IMR-90 (cell line): ENCODE measurements around the gene ERG. TPM values are rescaled to one million over a fixed set of nuclear protein-coding genes. Genes with fewer than 3 reads are reported as not detected.

Experiments used
- ATAC-seq: fragments of 200-7000 bp; cut with Tn5 transposase; 2 replicates; pipeline ENCODE4 v1.9.1; 2020; ENCODE audit warnings: low read depth, mild to moderate bottlenecking, moderate library complexity
- BruUV-seq: library from RNA; stranded (reverse); fragments of 400-500 nt; replicated peaks from 2 replicates; lab custom pipeline; 2021; lab: Mats Ljungman, UMichigan
- CTCF ChIA-PET: fragments of 300-600 bp; formaldehyde crosslinking; extraction: SDS; loops from one replicate; lab custom pipeline; 2021; ENCODE audit warnings: antibody characterized with exemption; lab: Yijun Ruan, JAX
- POLR2A ChIA-PET: fragments of 300-600 bp; sonication (Branson Sonifier 250); formaldehyde crosslinking; loops from one replicate; lab custom pipeline; 2022; ENCODE audit warnings: antibody characterized with exemption; ENCODE audit not compliant: unreplicated experiment; lab: Charles Lee
- DNase-seq: peaks from one replicate; pipeline ENCODE4 v3.0.0; 2013
- H2AFZ ChIP-seq: replicated peaks from 2 replicates; pipeline ENCODE3; 2013; ENCODE audit warnings: low read length, mild to moderate bottlenecking; ENCODE audit not compliant: poor library complexity
- H2AK5ac ChIP-seq: 2 replicates; pipeline ENCODE4 v1.6.1; 2013; ENCODE audit warnings: low read depth, low read length, inconsistent platforms
- H2AK9ac ChIP-seq: replicated peaks from 2 replicates; pipeline ENCODE3; 2013; ENCODE audit warnings: mild to moderate bottlenecking, low read depth, low read length, moderate library complexity; ENCODE audit not compliant: poor library complexity
- H2BK120ac ChIP-seq: 2 replicates; pipeline ENCODE4 v1.6.1; 2013; ENCODE audit warnings: low read depth, low read length, inconsistent platforms
- H2BK15ac ChIP-seq: 3 replicates; pipeline ENCODE4 v1.6.1; 2013; ENCODE audit warnings: low read depth, low read length, inconsistent platforms
- H2BK20ac ChIP-seq: 2 replicates; pipeline ENCODE4 v1.6.1; 2013; ENCODE audit warnings: low read depth, mild to moderate bottlenecking, inconsistent platforms, low read length, moderate library complexity
- H2BK5ac ChIP-seq: 2 replicates; pipeline ENCODE4 v1.6.1; 2013; ENCODE audit warnings: mild to moderate bottlenecking, low read depth, low read length, inconsistent platforms; ENCODE audit not compliant: poor library complexity, severe bottlenecking
- H3K14ac ChIP-seq: replicated peaks from 2 replicates; pipeline ENCODE4 v1.6.1; 2013; ENCODE audit warnings: low read depth, low read length, inconsistent platforms
- H3K18ac ChIP-seq: 2 replicates; pipeline ENCODE4 v1.6.1; 2013; ENCODE audit warnings: low read depth, low read length, control low read depth
- H3K23ac ChIP-seq: 2 replicates; pipeline ENCODE4 v1.6.1; 2013; ENCODE audit warnings: low read depth, low read length, inconsistent platforms
- H3K27ac ChIP-seq: 2 replicates; pipeline ENCODE4 v1.5.1; 2013; ENCODE audit warnings: mild to moderate bottlenecking, control low read depth, low read length; ENCODE audit not compliant: insufficient read depth
- H3K27me3 ChIP-seq: 2 replicates; pipeline ENCODE4 v1.6.1; 2013; ENCODE audit warnings: low read length; ENCODE audit not compliant: control insufficient read depth, insufficient read depth
- H3K36me3 ChIP-seq: 2 replicates; pipeline ENCODE4 v1.6.1; 2013; ENCODE audit warnings: low read length, mixed read lengths; ENCODE audit not compliant: control insufficient read depth, insufficient read depth
- H3K4ac ChIP-seq: 2 replicates; pipeline ENCODE4 v1.6.1; 2013; ENCODE audit warnings: low read depth, low read length, inconsistent platforms
- H3K4me1 ChIP-seq: 2 replicates; pipeline ENCODE4 v1.6.1; 2013; ENCODE audit warnings: low read length, mixed read lengths; ENCODE audit not compliant: control insufficient read depth, insufficient read depth
- H3K4me2 ChIP-seq: 2 replicates; pipeline ENCODE4 v1.6.1; 2013; ENCODE audit warnings: low read depth, mild to moderate bottlenecking, control low read depth, low read length, moderate library complexity
- H3K4me3 ChIP-seq: 2 replicates; pipeline ENCODE4 v1.5.1; 2013; ENCODE audit warnings: low read depth, mild to moderate bottlenecking, control low read depth, low read length, moderate library complexity; ENCODE audit not compliant: insufficient read depth
- H3K56ac ChIP-seq: 2 replicates; pipeline ENCODE4 v1.6.1; 2013; ENCODE audit warnings: low read length, inconsistent platforms; ENCODE audit not compliant: insufficient read depth; ENCODE audit errors: extremely low read depth
- H3K79me1 ChIP-seq, 2 experiments: 2 replicates each; pipeline ENCODE4 v1.6.1; 2013; ENCODE audit warnings: low read length in 2 of 2, inconsistent platforms in 1 of 2, low read depth in 1 of 2
- H3K9ac ChIP-seq: 2 replicates; pipeline ENCODE4 v1.6.1; 2013; ENCODE audit warnings: low read depth, low read length, control low read depth
- H3K9me1 ChIP-seq: 2 replicates; pipeline ENCODE4 v1.6.1; 2013; ENCODE audit warnings: low read length, inconsistent platforms; ENCODE audit not compliant: insufficient read depth
- H3K9me3 ChIP-seq: 2 replicates; pipeline ENCODE4 v1.6.1; 2013; ENCODE audit warnings: low read length; ENCODE audit not compliant: control insufficient read depth, insufficient read depth
- H4K20me1 ChIP-seq: 2 replicates; pipeline ENCODE4 v1.6.1; 2013; ENCODE audit warnings: low read length, inconsistent platforms; ENCODE audit not compliant: insufficient read depth
- H4K5ac ChIP-seq: 2 replicates; pipeline ENCODE4 v1.6.1; 2013; ENCODE audit warnings: mild to moderate bottlenecking, low read depth, low read length, control low read depth
- H4K8ac ChIP-seq, 2 experiments: 2 replicates each; pipeline ENCODE4 v1.6.1; 2013; ENCODE audit warnings: low read depth in 2 of 2, low read length in 2 of 2, control low read depth in 1 of 2, inconsistent platforms in 1 of 2
- H4K91ac ChIP-seq: 2 replicates; pipeline ENCODE4 v1.6.1; 2013; ENCODE audit warnings: low read depth, low read length, inconsistent platforms; ENCODE audit not compliant: insufficient read depth
- BHLHE40 ChIP-seq: fragments of 150-350 bp; IDR thresholded peaks from 2 replicates; pipeline ENCODE4 v1.6.1; 2016; ENCODE audit warnings: mild to moderate bottlenecking, low read depth, low read length
- CEBPB ChIP-seq: IDR thresholded peaks from 2 replicates; pipeline ENCODE4 v1.6.1; 2012; ENCODE audit warnings: low read depth, low read length, improper control_type of control experiment
- CHD1 ChIP-seq: IDR thresholded peaks from 2 replicates; pipeline ENCODE4 v1.6.1; 2012; ENCODE audit warnings: low read depth, low read length, improper control_type of control experiment
- FOS ChIP-seq: fragments of 150-350 bp; IDR thresholded peaks from 2 replicates; pipeline ENCODE4 v1.6.1; 2016; ENCODE audit warnings: low read depth, low read length
- MAFK ChIP-seq: IDR thresholded peaks from 2 replicates; pipeline ENCODE4 v1.6.1; 2012; ENCODE audit warnings: low read depth, low read length, improper control_type of control experiment
- MAZ ChIP-seq: IDR thresholded peaks from 2 replicates; pipeline ENCODE4 v1.6.1; 2012; ENCODE audit warnings: low read depth, mild to moderate bottlenecking, low read length, improper control_type of control experiment, moderate library complexity, borderline replicate concordance
- MXI1 ChIP-seq: IDR thresholded peaks from 2 replicates; pipeline ENCODE4 v1.6.1; 2012; ENCODE audit warnings: low read depth, mild to moderate bottlenecking, low read length, moderate library complexity, borderline replicate concordance
- NFE2L2 ChIP-seq: fragments of 150-350 bp; IDR thresholded peaks from 2 replicates; pipeline ENCODE4 v1.6.1; 2016; ENCODE audit warnings: low read depth, mild to moderate bottlenecking, low read length
- POLR2A ChIP-seq: IDR thresholded peaks from 2 replicates; pipeline ENCODE4 v1.6.1; 2012; ENCODE audit warnings: mild to moderate bottlenecking, low read depth, low read length
- RAD21 ChIP-seq: IDR thresholded peaks from 2 replicates; pipeline ENCODE4 v1.6.1; 2012; ENCODE audit warnings: low read length, improper control_type of control experiment
- RCOR1 ChIP-seq: IDR thresholded peaks from 2 replicates; pipeline ENCODE4 v1.6.1; 2012; ENCODE audit warnings: mild to moderate bottlenecking, low read length, improper control_type of control experiment; ENCODE audit not compliant: insufficient replicate concordance
- RFX5 ChIP-seq: IDR thresholded peaks from 2 replicates; pipeline ENCODE4 v1.8.0; 2012; ENCODE audit warnings: low read depth, mild to moderate bottlenecking, low read length, moderate library complexity
- SMC3 ChIP-seq: fragments of 150-350 bp; IDR thresholded peaks from 2 replicates; pipeline ENCODE4 v1.6.1; 2016; ENCODE audit warnings: low read depth, mild to moderate bottlenecking, antibody characterized with exemption, low read length, moderate library complexity
- WGBS, 2 experiments: methylation state at CpG; one replicate each; pipeline versions ENCODE4 v1.1.5 to v1.1.7; 2013; ENCODE audit warnings: missing lambda C conversion rate in 2 of 2; ENCODE audit not compliant: insufficient read length in 1 of 2; ENCODE audit errors: extremely low coverage in 2 of 2; 5-methylcytosine and 5-hydroxymethylcytosine counted together
- dilution Hi-C: fragments of 300-500 bp; cut with HindIII; formaldehyde crosslinking; loops from one replicate; pipeline ENCODE4 v1.14.3; 2018; ENCODE audit warnings: low sequenced_read_pairs; ENCODE audit not compliant: unreplicated experiment
- in situ Hi-C: fragments of 300-500 bp; cut with MboI; formaldehyde crosslinking; loops from 3 replicates; pipeline ENCODE4 v1.14.3; 2019; ENCODE audit warnings: low sequenced_read_pairs, inconsistent platforms, mixed read lengths
- intact Hi-C: fragments of 100-400 bp; cut with micrococcal nuclease; formaldehyde crosslinking; loops from 2 replicates; pipeline ENCODE4 v1.10.0; 2022
- polyA plus RNA-seq, 3 experiments: library from polyadenylated mRNA; depleted of rRNA; stranded (reverse); fragments of >200 nt; gene quantifications; 2 replicates each; pipeline ENCODE4 v1.2.3, GENCODE V29; 2012; ENCODE audit warnings: low replicate concordance in 1 of 3
- total RNA-seq: library from RNA; depleted of rRNA; stranded (reverse); fragments of >200 nt; gene quantifications from 2 replicates; pipeline ENCODE4 v1.2.3, GENCODE V29; 2012
- TF ChIP-seq, protein P1 (sequence below): fragments of 150-350 bp; IDR thresholded peaks from 2 replicates; pipeline ENCODE4 v1.6.1; 2017; ENCODE audit warnings: mild to moderate bottlenecking, antibody characterized with exemption, low read length, low read depth
- TF ChIP-seq, protein P2 (sequence below): conservative IDR thresholded peaks from 2 replicates; pipeline ENCODE4 v1.5.1; 2012; ENCODE audit warnings: mild to moderate bottlenecking, low read depth, low read length, improper control_type of control experiment
- TF ChIP-seq, protein P3 (sequence below): fragments of 150-350 bp; IDR thresholded peaks from 2 replicates; pipeline ENCODE4 v1.6.1; 2016; ENCODE audit warnings: low read depth, mild to moderate bottlenecking, low read length, moderate library complexity, borderline replicate concordance

The ERG gene
- total and polyA plus RNA-seq, 2 of the 4 experiments (the other 2 are of a cell fraction): not detected

DNA sequence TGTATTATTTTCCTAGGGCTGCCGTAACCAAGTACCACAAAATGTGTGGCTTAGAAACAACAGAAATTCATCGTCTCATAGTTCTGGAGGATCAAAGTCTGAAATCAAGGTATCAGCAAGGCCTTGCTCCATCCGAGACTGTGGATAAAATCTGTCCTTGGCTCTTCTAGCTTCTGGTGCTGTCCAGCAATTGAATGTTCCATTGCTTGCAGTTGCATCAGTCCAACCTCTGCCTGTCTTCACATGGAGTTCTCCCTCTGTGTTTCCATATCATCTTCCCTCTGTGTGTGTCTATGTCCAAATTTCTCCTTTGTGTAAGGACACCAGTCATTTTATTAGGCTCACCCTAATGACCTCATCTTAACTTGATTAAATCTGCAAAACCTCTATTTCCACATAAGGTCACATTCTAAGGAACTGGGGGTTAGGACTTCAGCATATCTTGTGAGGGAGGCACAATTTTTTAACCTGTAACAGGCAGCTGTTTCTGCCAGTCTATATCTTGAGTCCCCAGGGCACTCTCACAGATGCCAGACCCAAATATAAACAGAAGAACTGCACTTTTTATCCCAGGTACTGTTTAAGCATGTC is 84.2 kb downstream of the ERG start:
- Histone ChIP-seq H2AK9ac (no peak overlapping the region), H2BK120ac (no peak overlapping the region), H2BK20ac (no peak overlapping the region), H3K4ac (no peak overlapping the region), H3K27ac (no peak overlapping the region), H4K91ac (no peak overlapping the region), H2AK5ac (no peak overlapping the region), H3K4me1 (no peaks in the 10 kb centered on the region), H3K36me3 (no peaks in the 10 kb centered on the region), H2AFZ (no peak overlapping the region), H2BK15ac (no peak overlapping the region), H3K79me1 (no peaks in the 10 kb centered on the region), H3K4me2 (no peak overlapping the region), H4K5ac (no peak overlapping the region), H3K27me3 (peaks cover 9% of the 10 kb centered on the region), H3K4me3 (no peak overlapping the region), H4K8ac (no peak overlapping the region), H3K23ac (no peak overlapping the region), H4K20me1 (no peaks in the 10 kb centered on the region), H3K9me3 (no peaks in the 10 kb centered on the region), H3K56ac (no peak overlapping the region), H3K9me1 (no peaks in the 10 kb centered on the region), H3K14ac (no peak overlapping the region), H2BK5ac (no peak overlapping the region), H3K18ac (no peak overlapping the region), H3K9ac (no peak overlapping the region)
- ChIA-PET POLR2A (no interaction called here), CTCF (no interaction called here)
- no TSS peak for BruUV-seq
- no peak for TF ChIP-seq NFE2L2
- TF ChIP-seq, protein P1, sequence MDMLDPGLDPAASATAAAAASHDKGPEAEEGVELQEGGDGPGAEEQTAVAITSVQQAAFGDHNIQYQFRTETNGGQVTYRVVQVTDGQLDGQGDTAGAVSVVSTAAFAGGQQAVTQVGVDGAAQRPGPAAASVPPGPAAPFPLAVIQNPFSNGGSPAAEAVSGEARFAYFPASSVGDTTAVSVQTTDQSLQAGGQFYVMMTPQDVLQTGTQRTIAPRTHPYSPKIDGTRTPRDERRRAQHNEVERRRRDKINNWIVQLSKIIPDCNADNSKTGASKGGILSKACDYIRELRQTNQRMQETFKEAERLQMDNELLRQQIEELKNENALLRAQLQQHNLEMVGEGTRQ: no peak
- no peak for TF ChIP-seq POLR2A
- TF ChIP-seq, protein P2, sequence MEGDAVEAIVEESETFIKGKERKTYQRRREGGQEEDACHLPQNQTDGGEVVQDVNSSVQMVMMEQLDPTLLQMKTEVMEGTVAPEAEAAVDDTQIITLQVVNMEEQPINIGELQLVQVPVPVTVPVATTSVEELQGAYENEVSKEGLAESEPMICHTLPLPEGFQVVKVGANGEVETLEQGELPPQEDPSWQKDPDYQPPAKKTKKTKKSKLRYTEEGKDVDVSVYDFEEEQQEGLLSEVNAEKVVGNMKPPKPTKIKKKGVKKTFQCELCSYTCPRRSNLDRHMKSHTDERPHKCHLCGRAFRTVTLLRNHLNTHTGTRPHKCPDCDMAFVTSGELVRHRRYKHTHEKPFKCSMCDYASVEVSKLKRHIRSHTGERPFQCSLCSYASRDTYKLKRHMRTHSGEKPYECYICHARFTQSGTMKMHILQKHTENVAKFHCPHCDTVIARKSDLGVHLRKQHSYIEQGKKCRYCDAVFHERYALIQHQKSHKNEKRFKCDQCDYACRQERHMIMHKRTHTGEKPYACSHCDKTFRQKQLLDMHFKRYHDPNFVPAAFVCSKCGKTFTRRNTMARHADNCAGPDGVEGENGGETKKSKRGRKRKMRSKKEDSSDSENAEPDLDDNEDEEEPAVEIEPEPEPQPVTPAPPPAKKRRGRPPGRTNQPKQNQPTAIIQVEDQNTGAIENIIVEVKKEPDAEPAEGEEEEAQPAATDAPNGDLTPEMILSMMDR: no peak
- no peak for TF ChIP-seq CEBPB
- no peak for TF ChIP-seq SMC3
- no peak for TF ChIP-seq FOS
- no peak for TF ChIP-seq RFX5
- TF ChIP-seq MAFK: no peak
- no peak for TF ChIP-seq RCOR1
- no peak for TF ChIP-seq RAD21
- no peak for TF ChIP-seq CHD1
- TF ChIP-seq MXI1: no peak
- TF ChIP-seq BHLHE40: no peak
- TF ChIP-seq, protein P3, sequence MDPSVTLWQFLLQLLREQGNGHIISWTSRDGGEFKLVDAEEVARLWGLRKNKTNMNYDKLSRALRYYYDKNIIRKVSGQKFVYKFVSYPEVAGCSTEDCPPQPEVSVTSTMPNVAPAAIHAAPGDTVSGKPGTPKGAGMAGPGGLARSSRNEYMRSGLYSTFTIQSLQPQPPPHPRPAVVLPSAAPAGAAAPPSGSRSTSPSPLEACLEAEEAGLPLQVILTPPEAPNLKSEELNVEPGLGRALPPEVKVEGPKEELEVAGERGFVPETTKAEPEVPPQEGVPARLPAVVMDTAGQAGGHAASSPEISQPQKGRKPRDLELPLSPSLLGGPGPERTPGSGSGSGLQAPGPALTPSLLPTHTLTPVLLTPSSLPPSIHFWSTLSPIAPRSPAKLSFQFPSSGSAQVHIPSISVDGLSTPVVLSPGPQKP: no peak
- TF ChIP-seq MAZ: no peak
- in situ Hi-C loops (no loop called here), intact Hi-C loops (loop anchor here (10.0 kb wide), 1 partner anchor 1141 kb away; no protein-coding TSS in a partner anchor), dilution Hi-C loops (no loop called here)
- WGBS, 2 experiments: 65% methylated on average over 3 of the region's 3 CpGs; no CpG with 5 or more reads in 1 of the 2 experiments
- DNase-seq (no peak), ATAC-seq (no peak)
